HG03378 (cell line): ENCODE measurements around the gene RAB40C.

Experiments
- ATAC-seq: cut with Tn5 transposase; IDR thresholded peaks from one replicate; pipeline ENCODE4 v1.9.1; 2021; ENCODE audit warnings: mild to moderate bottlenecking, moderate library complexity; ENCODE audit not compliant: unreplicated experiment

Gene RAB40C

GRCh38 chr16:676913-677312 is 87.0 kb downstream of the RAB40C start:
- no peak for ATAC-seq

DNA sequence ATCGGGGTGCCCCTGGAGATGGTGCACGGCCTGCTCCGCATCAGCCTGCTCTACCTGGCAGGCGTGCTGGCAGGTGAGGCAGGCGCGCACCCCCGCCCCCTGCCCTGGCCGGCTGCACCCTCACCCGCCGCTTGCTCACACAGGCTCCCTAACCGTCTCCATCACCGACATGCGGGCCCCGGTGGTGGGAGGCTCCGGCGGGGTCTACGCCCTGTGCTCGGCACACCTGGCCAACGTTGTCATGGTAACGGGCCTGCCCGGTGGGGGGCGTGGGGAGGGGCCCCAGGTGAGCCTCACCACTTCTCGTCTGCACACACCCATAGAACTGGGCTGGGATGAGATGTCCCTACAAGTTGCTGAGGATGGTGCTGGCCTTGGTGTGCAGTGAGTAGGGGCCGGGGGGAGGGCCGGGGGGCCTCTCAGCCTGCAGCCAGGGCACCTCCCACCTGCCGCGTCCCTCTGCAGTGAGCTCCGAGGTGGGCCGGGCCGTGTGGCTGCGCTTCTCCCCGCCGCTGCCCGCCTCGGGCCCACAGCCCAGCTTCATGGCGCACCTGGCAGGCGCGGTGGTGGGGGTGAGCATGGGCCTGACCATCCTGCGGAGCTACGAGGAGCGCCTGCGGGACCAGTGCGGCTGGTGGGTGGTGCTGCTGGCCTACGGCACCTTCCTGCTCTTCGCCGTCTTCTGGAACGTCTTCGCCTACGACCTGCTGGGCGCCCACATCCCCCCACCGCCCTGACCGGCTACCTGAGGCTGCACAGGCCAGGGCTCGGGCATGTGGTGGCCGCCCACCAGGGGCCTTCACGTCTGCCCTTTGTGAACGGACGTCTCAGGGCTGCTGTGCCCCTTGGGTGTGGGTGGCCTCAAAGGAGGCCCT is 87.7 kb downstream of the RAB40C start:
- ATAC-seq = no peak

DNA sequence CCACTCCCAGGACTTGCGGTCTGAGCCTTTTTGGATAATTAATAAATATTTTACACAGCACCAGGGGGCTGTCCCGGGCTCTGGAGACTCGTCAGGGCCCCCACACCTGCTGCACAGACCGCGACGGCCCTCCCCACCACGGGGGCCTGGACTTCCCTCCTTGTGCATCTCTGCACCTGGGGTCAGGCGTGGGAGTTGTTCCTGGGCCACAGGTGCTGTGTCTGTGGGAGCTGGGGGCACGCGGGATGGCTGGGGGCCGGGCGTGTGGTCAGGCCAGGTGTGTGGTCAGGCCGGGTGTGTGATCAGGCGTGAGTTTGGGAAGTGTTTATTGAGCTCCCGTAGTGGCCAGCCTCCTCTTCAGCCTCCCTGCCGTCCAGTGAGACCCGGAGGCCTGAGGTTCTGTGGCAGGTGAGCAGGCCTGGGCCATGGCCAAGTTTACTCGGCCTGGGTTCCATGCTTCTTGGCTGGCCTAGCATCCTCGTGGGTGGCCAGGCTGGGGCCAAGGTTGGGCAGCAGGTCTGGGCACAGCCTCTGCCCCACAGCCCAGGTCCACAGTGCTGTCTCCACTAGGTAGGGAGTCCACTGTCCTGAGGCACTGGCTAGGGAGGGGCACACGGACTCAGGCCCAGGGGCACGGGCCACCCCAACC is 88.5 kb downstream of the RAB40C start:
- ATAC-seq = no peak
